ENCODE measurements around the gene CAPZA2.
"Not testable (repeated sequence)": the region's sequence is repeated elsewhere in the genome, so short reads cannot be mapped to it uniquely, and the experiment has no call there.

Gene CAPZA2

DNA sequence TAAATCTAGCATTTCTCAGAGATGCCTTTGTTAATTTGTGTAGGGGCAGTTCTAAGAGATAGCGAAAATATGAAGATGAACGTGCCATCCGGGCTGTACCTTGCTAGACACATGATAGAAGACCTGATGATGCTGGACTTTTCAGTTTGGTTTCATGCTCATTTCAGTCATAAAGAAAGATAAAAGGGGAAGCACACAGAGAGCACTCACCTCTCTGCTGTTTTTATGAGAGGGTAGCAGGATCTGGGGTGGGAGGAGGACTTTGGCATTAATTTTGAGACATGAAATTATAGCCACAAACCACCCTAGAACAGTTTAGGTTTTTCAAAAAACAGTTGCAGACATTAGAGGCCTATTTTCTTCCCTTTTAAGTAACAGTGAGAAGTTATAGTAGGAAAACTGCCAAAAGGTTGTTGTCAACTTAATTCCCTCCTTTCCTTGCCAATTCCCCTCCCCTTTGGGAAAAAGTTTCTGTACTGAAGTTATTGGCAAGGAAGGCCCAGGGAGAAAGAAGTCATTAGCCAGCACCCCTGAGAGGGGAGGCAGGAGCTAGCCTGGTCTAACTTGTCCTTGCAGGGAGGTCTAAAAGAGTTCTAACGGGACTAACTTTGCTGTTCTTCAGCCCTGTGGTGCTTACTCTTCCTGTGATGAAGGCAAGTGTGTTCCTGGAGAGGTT is 93.6 kb downstream of the CAPZA2 start:
- no peak for DNase-seq

DNA sequence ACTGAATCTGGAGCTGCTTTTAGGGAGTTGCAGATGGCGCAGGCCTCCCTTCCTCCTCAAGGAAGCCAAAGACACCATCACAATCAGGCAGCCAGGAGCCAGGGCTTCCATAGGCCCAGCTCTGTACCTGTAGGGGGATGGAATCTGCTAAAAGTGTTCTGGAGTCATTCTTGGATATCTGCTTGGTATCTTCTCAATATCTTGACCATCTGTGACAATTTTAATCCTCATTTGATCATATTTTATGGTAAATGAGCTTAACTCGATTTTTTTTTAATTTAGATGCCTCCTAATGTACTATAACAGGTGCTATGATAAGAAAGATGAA is 94.1 kb downstream of the CAPZA2 start:
- DNase-seq = no peak

DNA sequence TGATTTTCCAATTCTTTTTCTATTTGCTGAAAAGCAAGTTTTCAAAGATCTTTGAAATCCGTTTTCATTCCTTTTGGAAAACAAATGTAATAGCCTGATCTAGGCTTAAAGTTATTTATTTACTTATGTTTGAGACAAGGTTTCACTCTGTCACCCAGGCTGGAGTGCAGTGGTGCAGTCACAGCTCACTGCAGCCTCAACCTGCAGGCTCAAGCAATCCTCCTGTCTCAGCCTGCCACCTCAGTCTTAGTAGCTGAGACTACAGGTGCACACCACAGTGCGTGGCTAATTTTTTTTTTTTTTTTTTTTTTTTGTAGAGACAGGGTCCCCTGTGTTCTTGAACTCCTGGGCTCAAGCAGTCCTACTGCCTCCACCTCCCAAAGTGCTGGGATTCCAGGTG is 95.5 kb downstream of the CAPZA2 start:
- no peak for DNase-seq

DNA sequence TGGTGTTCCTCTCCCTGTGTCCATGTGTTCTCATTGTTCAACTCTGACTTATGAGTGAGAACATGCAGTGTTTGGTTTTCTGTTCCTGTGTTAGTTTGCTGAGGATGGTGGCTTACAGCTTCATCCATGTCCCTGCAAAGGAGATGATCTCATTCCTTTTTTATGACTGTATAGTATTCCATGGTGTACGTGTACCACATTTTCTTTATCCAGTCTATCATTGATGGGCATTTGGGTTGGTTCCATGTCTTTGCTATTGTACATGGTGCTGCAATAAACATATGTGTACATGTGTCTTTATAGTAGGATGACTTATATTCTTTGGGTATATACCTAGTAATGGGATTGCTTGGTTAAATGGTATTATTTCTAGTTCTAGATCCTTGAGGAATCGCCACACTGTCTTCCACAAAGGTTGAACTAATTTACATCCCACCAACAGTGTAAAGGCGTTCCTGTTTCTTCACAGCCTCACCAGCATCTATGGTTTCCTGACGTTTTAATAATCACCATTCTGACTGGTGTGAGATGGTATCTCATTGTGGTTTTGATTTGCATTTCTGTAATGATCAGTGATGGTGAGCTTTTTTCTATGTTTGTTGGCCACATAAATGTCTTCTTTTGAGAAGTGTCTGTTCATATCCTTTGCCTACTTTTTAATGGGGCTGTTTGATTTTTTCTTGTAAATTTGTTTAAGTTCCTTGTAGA is 99.7 kb downstream of the CAPZA2 start:
- not testable (repeated sequence) for DNase-seq

DNA sequence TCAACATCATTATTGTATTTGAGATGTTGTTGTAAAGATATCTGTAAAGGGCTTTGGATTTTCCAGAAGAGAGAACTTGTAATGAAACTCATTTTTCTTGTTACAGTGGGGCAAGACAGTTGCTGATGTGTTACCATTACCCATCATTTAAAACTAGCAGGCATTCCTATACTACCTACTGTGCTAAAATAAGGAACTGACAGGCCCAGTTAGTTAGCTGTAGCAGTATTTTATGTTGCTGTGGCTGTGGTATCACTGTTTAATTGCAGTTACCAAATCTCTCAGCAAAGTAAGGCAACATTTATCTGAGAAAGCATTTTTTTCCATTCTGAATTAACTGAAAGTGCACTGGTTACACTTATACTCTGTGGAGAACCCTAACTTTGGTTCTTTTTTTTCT is 100.8 kb downstream of the CAPZA2 start:
- DNase-seq = no peak

DNA sequence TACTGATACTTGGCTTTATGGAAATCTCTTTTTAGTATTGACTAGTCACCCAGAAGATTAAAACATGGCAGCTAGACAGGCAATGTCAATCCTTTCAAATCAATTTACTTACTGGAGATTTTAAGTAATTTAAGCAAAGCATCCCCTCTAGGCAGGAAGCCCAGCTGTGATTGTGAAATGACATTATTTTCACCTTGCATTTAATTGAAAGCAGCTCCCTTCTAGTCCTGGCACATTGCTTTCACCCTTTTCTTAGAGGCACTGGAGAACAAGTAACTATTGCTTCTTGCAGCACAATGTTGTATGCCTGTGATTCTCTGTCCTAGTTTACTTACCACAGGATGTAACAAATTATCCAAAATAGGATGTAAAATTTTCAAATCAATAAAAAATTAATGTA is 104.2 kb downstream of the CAPZA2 start:
- no peak for DNase-seq

DNA sequence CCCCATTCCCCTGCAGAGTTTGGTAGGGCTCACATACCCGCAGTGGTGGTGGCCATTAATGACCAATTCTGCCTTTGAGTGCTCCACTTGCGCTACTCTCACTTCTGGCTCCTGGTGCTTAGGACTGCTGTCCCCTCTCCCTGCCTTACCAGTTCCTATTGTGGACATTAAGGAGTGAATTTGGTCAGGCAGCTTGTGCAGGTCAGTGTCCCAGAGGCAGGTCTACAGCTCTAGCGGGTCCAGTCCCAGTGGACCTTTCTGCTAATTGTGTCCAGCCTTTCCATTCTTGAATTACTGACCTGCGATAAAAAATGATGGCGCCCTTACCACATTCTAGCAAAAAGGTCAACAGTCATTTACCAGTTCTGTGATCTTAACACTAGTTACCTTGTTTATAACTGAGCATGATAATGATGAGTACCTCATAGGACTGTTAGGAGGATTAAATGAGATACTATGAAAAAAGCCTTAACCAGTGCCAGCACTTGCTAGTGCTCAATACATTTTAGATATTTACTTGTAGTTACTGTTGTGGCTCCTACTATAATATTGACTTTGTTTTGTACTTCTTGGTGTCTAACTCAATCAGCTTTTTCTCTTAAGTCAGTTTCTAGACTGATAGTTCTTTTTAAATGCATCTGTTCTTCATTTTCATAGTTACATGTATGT is 105.0 kb downstream of the CAPZA2 start:
- DNase-seq = no peak

DNA sequence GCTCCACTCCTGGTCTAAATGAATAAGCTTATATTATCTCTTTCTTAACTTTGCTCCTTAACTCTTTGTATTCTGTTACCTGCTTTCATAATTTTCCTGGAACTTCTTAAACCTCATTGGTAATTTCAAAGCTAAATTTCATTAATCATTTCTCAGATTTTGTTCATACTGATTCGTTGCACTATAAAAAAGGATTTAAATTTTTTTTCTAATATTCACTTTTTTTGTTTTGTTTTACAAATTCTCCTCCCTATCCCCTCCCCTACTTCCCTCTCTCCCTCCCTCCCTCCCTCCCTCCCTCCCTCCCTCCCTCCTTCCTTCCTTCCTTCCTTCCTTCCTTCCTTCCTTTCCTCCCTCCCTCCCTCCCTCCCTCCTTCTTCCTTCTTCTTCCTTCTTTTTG is 105.6 kb downstream of the CAPZA2 start:
- DNase-seq = no peak

DNA sequence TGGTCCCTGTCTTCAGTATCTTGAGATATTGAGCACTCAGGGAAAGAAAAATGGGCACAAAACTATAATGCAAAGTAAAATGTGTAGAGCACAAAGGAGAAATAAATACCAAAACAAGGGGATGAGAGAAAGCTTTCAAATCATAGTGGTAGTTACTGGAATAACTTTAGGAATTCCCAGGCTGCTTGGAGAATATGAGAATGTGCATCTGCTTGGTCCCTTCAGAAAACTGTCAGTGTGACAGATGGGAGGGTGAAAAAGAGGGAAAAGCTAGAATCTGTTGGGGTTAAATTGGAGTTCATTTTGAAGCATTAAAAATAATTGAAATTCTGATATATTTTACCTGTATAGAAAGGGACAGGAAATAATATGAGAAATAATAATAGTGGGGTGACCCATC is 106.2 kb downstream of the CAPZA2 start:
- DNase-seq = no peak

DNA sequence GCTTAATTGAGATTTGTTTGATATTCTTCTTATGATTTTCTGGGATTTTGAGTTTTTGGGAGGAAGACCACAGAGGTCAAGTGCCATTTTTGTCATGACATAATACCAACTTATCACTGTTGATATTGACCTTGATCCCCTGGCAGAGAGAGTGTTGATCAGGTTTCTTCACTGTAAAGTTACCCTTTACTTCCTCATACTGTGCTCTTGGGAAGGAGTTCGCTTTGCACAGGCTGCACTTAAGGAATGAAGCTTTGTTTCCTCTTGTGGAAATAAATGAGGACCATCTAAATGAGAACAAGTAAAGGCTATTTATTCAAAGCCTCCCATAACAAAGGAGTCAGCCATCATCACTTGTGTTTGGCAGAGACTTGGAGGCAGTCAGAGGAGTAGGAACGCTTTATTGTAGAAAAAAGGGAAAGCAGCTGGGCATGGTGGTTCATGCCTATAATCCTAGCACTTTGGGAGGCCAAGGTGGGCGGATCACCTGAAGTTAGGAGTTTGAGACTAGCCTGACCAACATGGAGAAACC is 107.0 kb downstream of the CAPZA2 start:
- no peak for DNase-seq

DNA sequence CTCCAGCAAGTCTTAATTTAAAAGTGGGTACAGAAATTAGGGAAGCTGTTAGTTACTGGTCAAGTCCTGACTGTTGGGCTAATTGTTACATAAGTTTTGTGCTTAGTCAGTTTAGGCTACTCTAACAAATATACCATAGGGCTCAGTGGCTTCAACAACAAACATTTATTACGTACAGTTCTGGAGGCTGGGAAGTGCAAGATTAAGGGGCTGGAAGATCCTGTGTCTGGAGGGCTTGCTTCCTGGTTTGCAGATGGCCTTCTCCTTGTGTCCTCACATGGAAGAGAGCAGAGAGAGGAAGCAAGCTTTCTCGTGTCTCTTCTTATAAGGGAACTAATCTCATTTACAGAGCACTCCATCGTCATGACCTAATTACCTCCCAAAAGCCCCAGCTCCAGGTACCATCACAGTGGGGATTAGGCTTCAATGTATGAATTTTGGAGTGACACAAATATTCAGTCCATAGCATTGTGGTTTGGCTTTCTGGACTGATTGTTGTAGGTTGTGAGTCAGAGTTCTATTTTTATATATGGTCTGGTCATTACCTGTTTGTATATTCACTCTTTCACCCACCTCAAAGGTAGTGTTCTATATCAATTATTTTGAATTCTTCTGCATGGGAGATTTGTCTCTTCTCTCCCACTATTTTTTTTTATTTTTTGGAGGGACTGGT is 108.0 kb downstream of the CAPZA2 start:
- DNase-seq = no peak

DNA sequence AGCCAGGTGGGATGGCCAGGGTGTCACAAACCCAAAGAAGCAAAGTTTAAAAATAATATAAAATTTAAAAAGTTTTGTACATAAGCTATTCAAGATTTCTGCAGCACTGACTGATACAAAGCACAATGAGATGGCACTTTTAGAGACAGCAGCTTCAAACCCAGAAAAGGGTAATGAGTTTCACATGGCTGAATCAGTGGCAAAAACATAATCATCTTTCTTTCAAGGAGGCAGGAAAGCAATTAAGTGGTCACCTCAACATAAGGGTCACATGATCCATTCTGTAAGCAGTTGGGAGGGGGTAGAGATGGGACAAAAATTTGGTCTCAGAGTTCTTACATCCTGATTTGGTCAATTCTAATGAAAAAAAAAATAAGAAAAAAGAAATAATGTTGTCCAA is 108.8 kb downstream of the CAPZA2 start:
- DNase-seq = not testable (repeated sequence)
